ENCODE data around the gene CCDC138. TPM values are rescaled to one million over a fixed set of nuclear protein-coding genes. Genes with fewer than 3 reads are reported as not detected.

The CCDC138 gene
- total RNA-seq, 1 experiment from 2014 or later, result 25.8 TPM

DNA sequence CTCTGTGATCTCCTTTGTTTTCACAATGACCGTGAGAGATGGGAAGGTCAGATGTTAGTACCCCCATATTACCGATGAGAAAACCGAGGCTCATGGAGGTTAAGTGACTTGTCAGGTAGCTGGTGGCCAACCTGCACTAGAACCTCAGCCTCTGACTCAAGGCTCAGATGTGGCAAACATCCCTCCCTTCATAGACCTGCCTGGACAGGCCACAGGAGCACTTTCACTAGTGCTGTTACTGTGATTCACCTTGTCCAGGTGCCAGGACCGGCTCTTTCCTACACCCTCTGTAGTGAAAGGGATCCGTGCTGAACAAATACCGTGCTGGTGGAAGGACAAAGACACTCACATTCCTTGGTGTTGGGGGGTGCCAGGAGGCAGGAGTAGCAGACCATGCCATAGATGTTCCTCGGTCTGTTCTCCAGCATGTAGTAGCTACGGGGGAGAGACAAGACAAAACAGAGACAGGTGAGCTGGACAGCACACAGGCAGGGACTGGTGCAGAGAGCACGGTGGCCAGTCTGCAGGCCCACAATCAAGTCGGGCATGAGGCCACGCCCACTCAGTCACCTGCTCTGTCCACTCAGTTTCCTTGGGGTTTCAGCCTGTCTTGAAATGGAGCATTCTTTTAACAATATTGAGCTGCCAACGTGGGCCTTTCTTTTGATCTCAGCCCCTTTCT lies 136.6 kb downstream of the CCDC138 start:
- intact Hi-C loops (cut with micrococcal nuclease; ENCODE audit: unreplicated experiment), result no loop called here
- TF ChIP-seq EZH2 (IDR thresholded peaks at IDR 0.05; ENCODE audit: borderline replicate concordance, low read depth, low read length, poor library complexity, severe bottlenecking), result no peak
- Histone ChIP-seq H3K4me1 (ENCODE audit: insufficient read depth, low read length, poor library complexity, severe bottlenecking) (no peaks in the 10 kb centered on the region), H3K4me3 (ENCODE audit: low read depth, low read length, poor library complexity, severe bottlenecking) (no peak overlapping the region), H3K9me3 (ENCODE audit: low read depth, low read length, poor library complexity, severe bottlenecking) (no peaks in the 10 kb centered on the region), H3K27ac (ENCODE audit: low read depth, low read length, poor library complexity, severe bottlenecking) (no peak overlapping the region), H3K27me3 (replicated peaks; ENCODE audit: insufficient read depth, low read depth, low read length, poor library complexity) (no peaks in the 10 kb centered on the region), H3K36me3 (ENCODE audit: insufficient read depth, low read length, poor library complexity, severe bottlenecking) (no peaks in the 10 kb centered on the region)
- BruUV-seq (replicated peaks), result no TSS peak
- DNase-seq (ENCODE audit: low spot score), result no peak
- ChIA-PET CTCF (no interaction called here), POLR2A (ENCODE audit: low non-redundant PET) (interaction anchor here (0.6 kb wide), 1 partner anchor 677 kb away, joined by 6 read pairs; no protein-coding TSS in a partner anchor)

DNA sequence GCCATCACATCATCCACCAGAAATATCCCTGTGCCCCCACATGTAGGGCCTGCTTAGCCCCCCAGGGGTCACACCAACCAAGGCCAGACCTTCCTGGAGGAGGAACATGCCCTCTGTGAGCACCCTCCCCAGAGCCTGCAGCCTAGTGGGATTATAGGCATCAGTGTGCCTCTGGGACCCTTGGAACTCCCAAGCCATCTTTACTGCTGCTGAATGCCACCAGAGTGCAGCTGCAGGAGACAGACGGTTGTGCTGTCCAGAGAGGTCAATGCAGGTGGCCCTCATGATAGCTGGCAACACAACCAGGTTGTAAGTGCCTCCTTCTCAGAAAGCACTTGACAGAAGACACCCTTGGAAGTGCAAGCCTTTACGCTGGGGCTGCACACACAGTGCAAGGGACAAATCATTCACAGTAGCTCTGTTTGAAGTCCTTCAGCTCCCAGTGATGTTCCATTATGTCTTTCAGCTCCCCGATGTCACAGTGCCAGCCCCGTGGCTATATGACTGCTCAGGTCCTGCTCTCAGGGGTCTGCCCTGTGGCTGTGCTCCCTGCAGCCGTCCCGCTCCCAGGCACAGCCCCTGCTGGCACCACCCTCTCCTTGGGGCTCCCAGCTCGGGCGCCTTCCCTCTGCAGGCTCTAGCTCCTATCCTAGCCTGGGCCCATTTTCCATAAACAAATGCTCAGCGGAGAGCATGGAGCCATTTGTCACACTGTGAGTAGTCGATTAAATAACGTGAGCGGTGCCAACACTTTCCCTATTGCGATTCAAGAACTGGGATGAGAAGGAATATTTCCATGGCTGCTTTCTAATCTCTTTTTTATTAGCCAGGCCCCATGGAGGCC lies 137.4 kb downstream of the CCDC138 start:
- DNase-seq (ENCODE audit: low spot score), result no peak
- Histone ChIP-seq H3K4me3 (ENCODE audit: low read depth, low read length, poor library complexity, severe bottlenecking) (no peak overlapping the region), H3K4me1 (ENCODE audit: insufficient read depth, low read length, poor library complexity, severe bottlenecking) (no peaks in the 10 kb centered on the region), H3K9me3 (ENCODE audit: low read depth, low read length, poor library complexity, severe bottlenecking) (no peaks in the 10 kb centered on the region), H3K27ac (ENCODE audit: low read depth, low read length, poor library complexity, severe bottlenecking) (no peak overlapping the region), H3K27me3 (replicated peaks; ENCODE audit: insufficient read depth, low read depth, low read length, poor library complexity) (no peaks in the 10 kb centered on the region), H3K36me3 (ENCODE audit: insufficient read depth, low read length, poor library complexity, severe bottlenecking) (no peaks in the 10 kb centered on the region)
- intact Hi-C loops (cut with micrococcal nuclease; ENCODE audit: unreplicated experiment), result no loop called here
- ChIA-PET POLR2A (ENCODE audit: low non-redundant PET) (interaction anchor here (0.6 kb wide), 1 partner anchor 676 kb away, joined by 6 read pairs; no protein-coding TSS in a partner anchor), CTCF (no interaction called here)
- TF ChIP-seq, protein P1, sequence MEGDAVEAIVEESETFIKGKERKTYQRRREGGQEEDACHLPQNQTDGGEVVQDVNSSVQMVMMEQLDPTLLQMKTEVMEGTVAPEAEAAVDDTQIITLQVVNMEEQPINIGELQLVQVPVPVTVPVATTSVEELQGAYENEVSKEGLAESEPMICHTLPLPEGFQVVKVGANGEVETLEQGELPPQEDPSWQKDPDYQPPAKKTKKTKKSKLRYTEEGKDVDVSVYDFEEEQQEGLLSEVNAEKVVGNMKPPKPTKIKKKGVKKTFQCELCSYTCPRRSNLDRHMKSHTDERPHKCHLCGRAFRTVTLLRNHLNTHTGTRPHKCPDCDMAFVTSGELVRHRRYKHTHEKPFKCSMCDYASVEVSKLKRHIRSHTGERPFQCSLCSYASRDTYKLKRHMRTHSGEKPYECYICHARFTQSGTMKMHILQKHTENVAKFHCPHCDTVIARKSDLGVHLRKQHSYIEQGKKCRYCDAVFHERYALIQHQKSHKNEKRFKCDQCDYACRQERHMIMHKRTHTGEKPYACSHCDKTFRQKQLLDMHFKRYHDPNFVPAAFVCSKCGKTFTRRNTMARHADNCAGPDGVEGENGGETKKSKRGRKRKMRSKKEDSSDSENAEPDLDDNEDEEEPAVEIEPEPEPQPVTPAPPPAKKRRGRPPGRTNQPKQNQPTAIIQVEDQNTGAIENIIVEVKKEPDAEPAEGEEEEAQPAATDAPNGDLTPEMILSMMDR (conservative IDR thresholded peaks at IDR 0.05; ENCODE audit: low read depth, low read length), result no peak
- TF ChIP-seq EZH2 (IDR thresholded peaks at IDR 0.05; ENCODE audit: borderline replicate concordance, low read depth, low read length, poor library complexity, severe bottlenecking), result no peak
- BruUV-seq (replicated peaks), result no TSS peak

DNA sequence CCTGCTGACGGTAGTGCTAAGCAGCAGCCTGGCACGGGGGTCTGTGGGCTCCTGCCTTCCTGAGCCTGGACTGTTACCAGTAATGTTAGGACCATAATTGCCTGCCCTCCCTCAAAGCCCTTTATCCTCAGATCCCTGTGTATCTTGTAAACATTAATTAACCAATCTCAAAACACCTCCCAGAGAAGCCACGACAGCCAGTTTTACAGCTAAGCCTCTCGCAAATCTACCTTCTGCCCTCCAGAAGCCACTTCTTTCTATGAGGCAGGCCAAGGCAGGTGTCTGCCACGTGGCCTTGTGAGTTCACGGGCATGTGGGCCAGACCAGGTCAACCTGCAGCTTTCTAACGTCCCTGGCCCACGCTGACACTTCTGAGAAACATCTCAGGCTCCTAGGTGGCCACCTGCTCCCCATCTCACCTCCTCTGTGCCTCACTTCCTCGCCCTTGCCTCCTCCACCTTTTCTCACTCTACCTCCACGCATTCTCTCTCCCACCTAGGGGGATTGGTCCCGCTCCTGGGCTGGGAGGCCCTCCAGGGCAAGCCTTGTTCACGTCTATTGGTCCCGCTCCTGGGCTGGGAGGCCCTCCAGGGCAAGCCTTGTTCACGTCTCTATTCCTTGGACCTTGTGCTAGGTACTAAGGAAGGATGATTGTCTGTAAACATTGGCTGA lies 138.1 kb downstream of the CCDC138 start:
- ChIA-PET CTCF (no interaction called here), POLR2A (ENCODE audit: low non-redundant PET) (no interaction called here)
- H3K4me3 ChIP-seq (ENCODE audit: low read depth, low read length, poor library complexity, severe bottlenecking), result no peak overlapping the region
- intact Hi-C loops (cut with micrococcal nuclease; ENCODE audit: unreplicated experiment), result loop anchor here (5.0 kb wide), 1 partner anchor 588 kb away; no protein-coding TSS in a partner anchor
- H3K27ac ChIP-seq (ENCODE audit: low read depth, low read length, poor library complexity, severe bottlenecking), result no peak overlapping the region
- no peak for DNase-seq (ENCODE audit: low spot score)
- no peaks in the 10 kb centered on the region for H3K27me3 ChIP-seq (replicated peaks; ENCODE audit: insufficient read depth, low read depth, low read length, poor library complexity)
- H3K36me3 ChIP-seq (ENCODE audit: insufficient read depth, low read length, poor library complexity, severe bottlenecking), result no peaks in the 10 kb centered on the region
- no peaks in the 10 kb centered on the region for H3K4me1 ChIP-seq (ENCODE audit: insufficient read depth, low read length, poor library complexity, severe bottlenecking)
- BruUV-seq (replicated peaks), result no TSS peak
- TF ChIP-seq, protein P1 (conservative IDR thresholded peaks at IDR 0.05; ENCODE audit: low read depth, low read length), result no peak
- TF ChIP-seq EZH2 (IDR thresholded peaks at IDR 0.05; ENCODE audit: borderline replicate concordance, low read depth, low read length, poor library complexity, severe bottlenecking), result no peak
- H3K9me3 ChIP-seq (ENCODE audit: low read depth, low read length, poor library complexity, severe bottlenecking), result no peaks in the 10 kb centered on the region
